GM21390 (cell line): ENCODE measurements around the gene TTC24.
A peak's percentile ranks its signal among the peaks of the same experiment; 100 is the strongest.
"Not testable (repeated sequence)": the region's sequence is repeated elsewhere in the genome, so short reads cannot be mapped to it uniquely, and the experiment has no call there.

ENCODE experiments used
- ATAC-seq: cut with Tn5 transposase; IDR thresholded peaks from one replicate; pipeline ENCODE4 v1.9.1; 2021; ENCODE audit not compliant: unreplicated experiment

Gene TTC24

DNA sequence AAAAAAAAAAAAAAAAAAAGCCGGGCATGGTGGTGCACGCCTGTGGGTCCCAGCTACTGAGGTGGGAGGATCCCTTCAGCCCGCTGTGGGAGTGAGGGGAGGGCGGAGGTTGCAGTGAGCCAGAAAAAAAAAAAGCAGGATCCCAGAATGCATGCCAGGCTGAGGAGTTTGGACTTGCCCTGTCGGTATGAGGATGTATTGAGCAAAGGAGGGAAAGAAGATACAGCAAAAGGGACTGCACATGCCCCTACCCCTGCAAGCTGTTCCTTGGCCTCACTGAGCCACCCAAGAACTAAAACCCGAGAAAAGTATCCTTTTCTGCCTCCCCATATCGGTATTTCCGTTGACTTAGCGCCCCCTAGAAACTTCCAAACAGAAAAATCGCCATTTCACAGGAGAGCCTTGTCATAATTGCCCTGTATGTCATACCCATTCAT, 23.1 kb downstream of the TTC24 start:
- ATAC-seq = no peak

- ATAC-seq = not testable (repeated sequence)
Measured at GRCh38 chr1:156607344-156607743, 27.8 kb downstream of the TTC24 start.

DNA sequence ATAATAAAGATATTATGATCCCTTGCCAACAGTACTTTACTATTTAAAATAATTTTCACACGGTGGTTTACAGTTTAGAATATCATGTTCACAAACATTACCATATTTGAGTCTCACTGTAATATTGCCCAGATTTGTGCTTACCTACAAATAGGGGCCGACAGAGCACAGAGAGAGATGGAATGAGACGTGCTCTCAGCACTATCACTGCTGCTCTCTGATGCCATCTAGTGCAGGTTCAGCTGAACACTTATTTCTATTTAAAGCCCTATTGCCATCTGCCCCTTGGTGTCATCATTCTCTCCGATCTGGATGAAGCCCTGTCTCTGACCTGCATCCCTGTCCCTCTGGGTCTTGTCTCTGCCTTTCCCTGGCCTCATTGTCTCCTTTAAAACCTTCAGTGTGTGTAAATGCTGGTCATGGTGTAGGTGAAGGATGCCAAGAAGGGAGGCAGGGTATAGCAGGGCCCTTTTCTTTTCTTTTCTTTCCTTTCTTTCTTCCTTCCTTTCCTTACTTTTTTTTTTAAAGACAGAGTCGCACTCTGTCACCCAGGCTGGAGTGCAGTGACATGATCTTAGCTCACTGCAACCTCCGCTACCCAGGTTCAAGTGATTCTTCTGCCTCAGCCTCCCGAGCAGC, 28.6 kb downstream of the TTC24 start:
- peak; percentile 81 for ATAC-seq

GRCh38 chr1:156608981-156609380, 29.5 kb downstream of the TTC24 start:
- no peak for ATAC-seq

GRCh38 chr1:156610072-156610471, 30.5 kb downstream of the TTC24 start:
- ATAC-seq = not testable (repeated sequence)

DNA sequence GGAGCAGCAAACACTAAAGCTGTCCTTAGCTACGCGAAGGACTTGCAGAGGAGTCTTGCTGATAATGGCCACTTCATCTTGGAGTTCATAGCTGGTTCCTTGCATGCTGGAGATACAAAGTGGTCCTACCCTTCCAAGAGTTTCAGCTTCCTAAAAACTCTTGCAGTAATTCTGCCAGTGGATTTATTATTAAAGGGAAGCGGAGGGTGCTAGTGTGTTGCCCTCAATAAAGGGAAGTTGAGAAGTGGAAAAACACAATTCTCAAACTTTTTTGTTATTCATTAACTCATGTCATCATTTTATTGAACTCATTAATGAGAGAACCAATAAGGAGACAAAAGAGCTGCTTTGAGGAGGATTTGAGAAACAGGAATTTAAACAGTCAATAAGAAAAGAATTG, 33.1 kb downstream of the TTC24 start:
- no peak for ATAC-seq

- no peak for ATAC-seq
Measured at GRCh38 chr1:156615946-156616345, 36.4 kb downstream of the TTC24 start.

GRCh38 chr1:156616463-156616862, 36.9 kb downstream of the TTC24 start:
- ATAC-seq = no peak

- ATAC-seq = no peak
Measured at GRCh38 chr1:156618853-156619581, 39.5 kb downstream of the TTC24 start, which contains the start of gene HAPLN2. Gene HAPLN2, plus strand, starts transcription at chr1:156619415. Its CDS starts 4,076 bp downstream, at chr1:156623491.

GRCh38 chr1:156619582-156619955, 40.0 kb downstream of the TTC24 start:
- no peak for ATAC-seq

GRCh38 chr1:156622581-156623297, 43.2 kb downstream of the TTC24 start:
- ATAC-seq = no peak

DNA sequence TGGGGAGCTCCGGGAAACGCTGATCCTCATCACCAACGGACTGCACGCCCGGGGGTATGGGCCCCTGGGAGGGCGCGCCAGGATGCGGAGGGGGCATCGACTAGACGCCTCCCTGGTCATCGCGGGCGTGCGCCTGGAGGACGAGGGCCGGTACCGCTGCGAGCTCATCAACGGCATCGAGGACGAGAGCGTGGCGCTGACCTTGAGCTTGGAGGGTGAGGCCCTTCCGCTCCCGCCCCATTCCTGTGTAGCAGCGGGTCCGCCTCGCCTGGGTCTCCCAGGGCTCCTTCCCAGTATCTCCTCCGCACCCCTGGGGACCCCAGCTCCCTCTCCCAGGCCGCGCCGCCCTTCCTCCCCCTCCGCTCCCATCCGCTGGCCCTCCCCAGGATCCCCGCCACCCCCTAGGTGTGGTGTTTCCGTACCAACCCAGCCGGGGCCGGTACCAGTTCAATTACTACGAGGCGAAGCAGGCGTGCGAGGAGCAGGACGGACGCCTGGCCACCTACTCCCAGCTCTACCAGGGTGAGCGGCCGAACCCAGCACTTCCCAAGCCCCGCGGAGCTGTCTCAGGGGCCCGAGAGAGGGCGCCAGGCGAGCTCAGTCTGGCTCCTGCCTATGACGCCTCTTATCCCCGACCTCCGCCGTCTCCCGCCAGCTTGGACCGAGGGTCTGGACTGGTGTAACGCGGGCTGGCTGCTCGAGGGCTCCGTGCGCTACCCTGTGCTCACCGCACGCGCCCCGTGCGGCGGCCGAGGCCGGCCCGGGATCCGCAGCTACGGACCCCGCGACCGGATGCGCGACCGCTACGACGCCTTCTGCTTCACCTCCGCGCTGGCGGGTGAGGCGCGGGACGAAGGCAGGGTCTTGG, 44.7 kb downstream of the TTC24 start:
- no peak for ATAC-seq

DNA sequence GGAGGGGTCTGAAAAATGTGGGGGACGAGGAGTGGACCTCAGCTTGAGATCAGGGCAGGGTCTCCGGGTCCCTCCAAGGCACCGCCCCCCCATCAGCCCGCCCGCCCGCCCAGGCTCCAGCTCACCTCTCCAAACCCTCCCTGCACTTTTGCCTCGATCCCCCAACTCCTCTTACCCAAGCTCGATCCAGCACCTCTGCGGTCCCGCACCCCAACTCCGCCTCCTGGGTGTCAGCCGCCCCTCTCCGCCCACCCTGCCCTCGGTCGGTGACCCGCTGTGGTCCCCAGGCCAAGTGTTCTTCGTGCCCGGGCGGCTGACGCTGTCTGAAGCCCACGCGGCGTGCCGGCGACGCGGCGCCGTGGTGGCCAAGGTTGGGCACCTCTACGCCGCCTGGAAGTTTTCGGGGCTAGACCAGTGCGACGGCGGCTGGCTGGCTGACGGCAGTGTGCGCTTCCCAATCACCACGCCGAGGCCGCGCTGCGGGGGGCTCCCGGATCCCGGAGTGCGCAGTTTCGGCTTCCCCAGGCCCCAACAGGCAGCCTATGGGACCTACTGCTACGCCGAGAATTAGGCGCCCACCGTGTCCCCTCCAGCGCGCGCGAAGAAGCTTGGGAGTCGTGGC, 45.4 kb downstream of the TTC24 start:
- no peak for ATAC-seq

- no peak for ATAC-seq
Measured at GRCh38 chr1:156625436-156626078, 46.0 kb downstream of the TTC24 start.

GRCh38 chr1:156626079-156626438, 46.5 kb downstream of the TTC24 start:
- no peak for ATAC-seq

GRCh38 chr1:156627313-156627880, 47.9 kb downstream of the TTC24 start:
- ATAC-seq = no peak

GRCh38 chr1:156629823-156630449, 50.4 kb downstream of the TTC24 start:
- no peak for ATAC-seq

- ATAC-seq = not testable (repeated sequence)
Measured at GRCh38 chr1:156631152-156631551, 51.6 kb downstream of the TTC24 start.

- ATAC-seq = no peak
Measured at GRCh38 chr1:156632355-156632754, 52.8 kb downstream of the TTC24 start.
